GM18907 (cell line): ENCODE results near the gene INCENP.
A peak's percentile ranks its signal among the peaks of the same experiment; 100 is the strongest.
"Not testable (repeated sequence)": the region's sequence is repeated elsewhere in the genome, so short reads cannot be mapped to it uniquely, and the experiment has no call there.

Experiments used
- ATAC-seq: cut with Tn5 transposase; IDR thresholded peaks from one replicate; pipeline ENCODE4 v1.9.1; 2021; ENCODE audit warnings: mild to moderate bottlenecking, moderate library complexity; ENCODE audit not compliant: unreplicated experiment

INCENP gene

GRCh38 chr11:62123669-62124185 is at the start of gene INCENP:
Gene INCENP, plus strand, starts transcription at chr11:62124011. Its CDS starts 4,151 bp downstream, at chr11:62128162.
- peak; percentile 94 for ATAC-seq

- ATAC-seq: no peak
These were observed 48.4 kb upstream of the INCENP start for GRCh38 chr11:62075438-62075837.

GRCh38 chr11:62077132-62077531 is 46.7 kb upstream of the INCENP start:
- no peak for ATAC-seq

GRCh38 chr11:62081378-62082291 is 42.2 kb upstream of the INCENP start:
- no peak for ATAC-seq

- no peak for ATAC-seq
These were observed 41.5 kb upstream of the INCENP start for GRCh38 chr11:62082292-62082657.

GRCh38 chr11:62084801-62085200 is 39.0 kb upstream of the INCENP start:
- not testable (repeated sequence) for ATAC-seq

DNA sequence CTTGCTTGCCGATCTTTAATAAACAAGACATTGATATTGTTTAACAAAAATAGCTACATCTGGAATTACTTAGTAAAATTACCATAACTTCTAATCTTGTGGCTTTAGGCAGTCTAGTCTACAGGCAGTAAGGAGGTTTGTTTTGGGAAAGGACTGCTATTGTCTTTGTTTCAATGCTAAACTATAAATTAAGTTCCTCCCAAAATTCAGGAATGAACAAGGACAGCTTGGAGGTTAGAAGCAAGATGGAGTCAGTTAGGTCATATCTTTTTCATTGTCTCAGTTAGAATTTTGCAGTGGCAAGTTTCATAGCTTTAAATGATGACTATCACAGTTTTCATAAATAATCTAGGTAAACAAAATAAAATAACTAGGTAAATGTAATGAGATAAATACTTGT is 36.1 kb upstream of the INCENP start:
- ATAC-seq: no peak

DNA sequence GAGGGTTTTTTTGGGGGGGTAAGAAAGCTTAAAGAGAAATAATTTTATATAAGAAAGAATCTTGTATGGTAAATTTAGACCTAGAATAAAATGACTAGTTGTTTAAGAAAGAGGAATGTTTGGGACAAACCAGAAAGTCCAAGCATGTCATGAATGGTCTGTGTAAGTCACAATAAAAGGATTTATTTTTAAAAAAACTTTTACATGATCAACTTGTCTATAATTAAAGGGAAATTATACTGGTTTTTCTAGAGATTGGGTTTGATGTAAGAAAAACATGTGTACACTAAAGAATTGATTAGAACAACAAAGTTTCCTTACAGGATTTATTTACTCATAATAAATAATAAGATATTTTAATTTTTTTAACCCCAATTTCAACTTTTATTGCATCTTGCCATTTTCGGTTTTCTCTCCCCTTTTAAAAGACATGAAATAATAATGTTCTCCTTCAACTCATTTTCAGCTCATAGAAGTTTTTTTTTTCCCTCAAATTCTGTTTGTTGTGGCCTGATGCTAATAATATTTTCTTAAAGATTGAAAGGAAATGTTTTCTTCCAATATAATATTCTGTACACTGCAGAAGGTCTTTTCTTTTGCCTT is 35.4 kb upstream of the INCENP start:
- no peak for ATAC-seq

DNA sequence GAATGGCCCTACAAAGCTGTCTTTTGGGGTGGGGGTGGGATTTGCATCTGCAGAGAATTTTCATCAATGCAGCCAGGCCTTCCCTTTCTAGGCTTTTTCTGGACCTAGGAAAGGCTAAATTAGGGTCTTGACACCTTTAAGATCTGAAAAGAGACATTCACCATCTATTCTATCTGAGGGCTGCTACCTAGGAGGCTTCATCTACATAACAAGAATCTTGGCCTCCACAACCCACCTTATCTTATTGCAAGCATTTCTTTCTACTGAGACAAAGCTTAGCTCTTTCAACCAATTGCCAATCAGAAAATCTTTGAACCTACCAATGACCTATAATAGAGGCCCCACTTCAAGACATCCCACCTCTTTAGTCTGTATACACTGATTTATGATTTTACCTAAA is 20.7 kb upstream of the INCENP start:
- no peak for ATAC-seq

DNA sequence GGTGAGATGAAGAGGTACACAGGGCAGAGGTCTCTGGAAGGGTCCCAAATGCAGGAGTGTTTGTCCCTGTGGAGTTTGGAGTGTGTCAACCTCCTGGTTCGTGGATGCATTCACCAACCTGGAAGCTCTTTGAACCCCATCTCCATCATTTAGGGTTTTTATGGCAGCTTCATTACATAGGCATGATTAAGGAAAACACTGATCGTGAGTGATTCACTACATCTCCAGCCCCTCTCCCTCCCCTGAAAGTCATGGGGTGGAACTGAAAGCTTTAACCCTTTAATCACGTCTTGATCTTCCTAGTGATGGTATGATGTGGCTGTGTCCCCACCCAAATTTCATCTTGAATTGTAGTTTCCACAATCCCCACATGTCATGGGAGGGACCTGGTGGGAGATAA is 19.8 kb upstream of the INCENP start:
- ATAC-seq: no peak

DNA sequence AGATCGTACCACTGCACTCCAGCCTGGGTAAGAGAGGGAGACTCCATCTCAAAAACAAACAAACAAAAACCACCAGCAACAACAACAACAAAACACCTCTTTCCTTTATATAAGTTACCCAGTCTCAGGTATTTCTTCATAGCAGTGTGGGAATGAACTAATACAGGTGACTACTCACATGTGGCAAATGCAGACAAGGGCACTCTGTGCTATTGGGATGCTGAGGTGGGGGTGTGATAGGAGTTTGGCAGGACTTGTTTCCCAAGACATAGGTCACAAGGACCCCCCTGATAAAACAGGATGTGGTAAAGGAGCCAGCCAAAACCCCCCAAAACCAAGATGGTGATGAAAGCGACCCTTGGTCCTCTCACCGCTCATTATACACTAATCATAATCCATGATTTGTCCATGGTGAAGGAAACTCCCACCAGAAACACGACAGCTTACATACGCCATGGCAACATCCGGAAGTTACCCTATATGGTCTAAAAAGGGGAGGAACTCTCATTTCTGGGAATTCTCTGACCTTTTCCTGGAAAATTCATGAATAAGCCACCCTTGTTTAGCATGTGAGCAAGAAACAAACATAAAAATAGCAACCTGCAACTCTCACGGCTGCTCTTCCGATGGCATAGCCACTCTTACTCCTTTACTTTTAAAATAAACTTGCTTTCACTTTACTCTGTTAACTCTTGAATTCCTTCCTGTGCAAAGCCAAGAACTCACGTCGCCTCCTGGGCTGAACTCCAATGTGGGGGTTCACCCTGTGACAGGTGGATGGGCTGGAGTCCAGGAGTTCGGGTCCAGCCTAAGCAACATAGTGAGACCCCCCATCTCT is 18.8 kb upstream of the INCENP start:
- no peak for ATAC-seq

DNA sequence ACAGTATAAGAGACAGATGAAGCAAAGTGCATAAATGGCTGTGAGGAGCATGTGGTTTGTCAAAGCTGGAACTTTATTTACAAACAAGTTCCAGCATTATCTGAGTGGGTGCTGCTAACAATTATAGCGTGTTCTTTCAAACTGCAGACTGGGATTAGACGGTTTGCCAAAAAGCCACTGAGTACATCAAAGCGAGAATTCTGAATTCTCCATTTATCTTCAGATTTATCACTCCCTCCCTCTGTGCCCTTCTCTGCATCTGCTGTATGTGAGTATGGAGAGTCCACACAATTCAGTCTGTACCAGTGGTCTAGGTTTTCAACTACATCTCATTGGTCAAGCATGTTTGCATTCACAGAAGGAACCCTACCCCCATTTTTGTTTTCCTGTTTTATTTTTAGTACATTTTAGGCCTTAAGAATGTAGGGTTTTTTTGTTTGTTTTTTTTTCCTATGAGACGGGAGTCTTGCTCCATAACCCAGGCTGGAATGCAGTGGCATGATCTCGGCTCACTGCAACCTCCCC is 18.1 kb upstream of the INCENP start:
- ATAC-seq: no peak

- ATAC-seq: no peak
These were observed 15.6 kb upstream of the INCENP start for GRCh38 chr11:62108017-62108750.

DNA sequence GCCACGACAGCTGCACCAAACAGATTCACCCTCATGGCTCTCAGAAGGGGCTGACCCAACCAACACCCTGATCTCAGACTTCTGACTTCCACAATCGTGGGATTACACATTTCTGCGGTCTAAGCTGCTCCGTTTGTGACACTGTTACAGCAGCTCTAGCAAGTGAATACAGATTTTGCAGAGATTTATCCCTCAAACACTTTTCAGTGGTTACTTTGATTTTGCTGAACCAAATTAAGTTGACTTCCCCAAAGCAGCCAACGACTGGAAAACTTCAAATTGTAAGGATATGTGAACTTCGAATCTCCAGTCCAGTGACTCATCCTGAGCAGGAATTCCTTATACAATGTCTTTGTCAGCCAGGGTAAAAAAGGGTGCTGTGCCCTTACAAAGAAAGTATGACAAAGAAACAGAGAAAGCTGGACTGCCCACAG is 14.8 kb upstream of the INCENP start:
- no peak for ATAC-seq

GRCh38 chr11:62115085-62115694 is 8.6 kb upstream of the INCENP start:
- no peak for ATAC-seq

- no peak for ATAC-seq
These were observed 7.4 kb upstream of the INCENP start for GRCh38 chr11:62116451-62116850.

GRCh38 chr11:62119569-62119968 is 4.2 kb upstream of the INCENP start:
- ATAC-seq: no peak

- ATAC-seq: no peak
These were observed 3.8 kb upstream of the INCENP start for GRCh38 chr11:62120001-62120400.

GRCh38 chr11:62120431-62120830 is 3.4 kb upstream of the INCENP start:
- ATAC-seq: no peak

GRCh38 chr11:62122076-62122475 is 1.7 kb upstream of the INCENP start:
- ATAC-seq: no peak
